ENCODE results near the gene SLITRK5.

DNA sequence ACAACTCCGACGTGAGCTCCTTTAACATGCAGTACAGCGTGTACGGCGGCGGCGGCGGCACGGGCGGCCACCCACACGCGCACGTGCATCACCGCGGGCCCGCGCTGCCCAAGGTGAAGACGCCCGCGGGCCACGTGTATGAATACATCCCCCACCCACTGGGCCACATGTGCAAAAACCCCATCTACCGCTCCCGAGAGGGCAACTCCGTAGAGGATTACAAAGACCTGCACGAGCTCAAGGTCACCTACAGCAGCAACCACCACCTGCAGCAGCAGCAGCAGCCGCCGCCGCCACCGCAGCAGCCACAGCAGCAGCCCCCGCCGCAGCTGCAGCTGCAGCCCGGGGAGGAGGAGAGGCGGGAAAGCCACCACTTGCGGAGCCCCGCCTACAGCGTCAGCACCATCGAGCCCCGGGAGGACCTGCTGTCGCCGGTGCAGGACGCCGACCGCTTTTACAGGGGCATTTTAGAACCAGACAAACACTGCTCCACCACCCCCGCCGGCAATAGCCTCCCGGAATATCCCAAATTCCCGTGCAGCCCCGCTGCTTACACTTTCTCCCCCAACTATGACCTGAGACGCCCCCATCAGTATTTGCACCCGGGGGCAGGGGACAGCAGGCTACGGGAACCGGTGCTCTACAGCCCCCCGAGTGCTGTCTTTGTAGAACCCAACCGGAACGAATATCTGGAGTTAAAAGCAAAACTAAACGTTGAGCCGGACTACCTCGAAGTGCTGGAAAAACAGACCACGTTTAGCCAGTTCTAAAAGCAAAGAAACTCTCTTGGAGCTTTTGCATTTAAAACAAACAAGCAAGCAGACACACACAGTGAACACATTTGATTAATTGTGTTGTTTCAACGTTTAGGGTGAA lies 6.6 kb downstream of the SLITRK5 start:
- no peak for TF ChIP-seq TAF1 (IDR thresholded peaks at IDR 0.05; ENCODE audit: borderline replicate concordance, low read depth, low read length)
- TF ChIP-seq POLR2A (IDR thresholded peaks at IDR 0.05; ENCODE audit: low read depth, low read length): no peak
